Measurements from ENCODE around the gene FAM162A. TPM values are rescaled to one million over a fixed set of nuclear protein-coding genes. Genes with fewer than 3 reads are reported as not detected.

Gene FAM162A
- total RNA-seq, 1 experiment from 2014 or later: 83.9 TPM

DNA sequence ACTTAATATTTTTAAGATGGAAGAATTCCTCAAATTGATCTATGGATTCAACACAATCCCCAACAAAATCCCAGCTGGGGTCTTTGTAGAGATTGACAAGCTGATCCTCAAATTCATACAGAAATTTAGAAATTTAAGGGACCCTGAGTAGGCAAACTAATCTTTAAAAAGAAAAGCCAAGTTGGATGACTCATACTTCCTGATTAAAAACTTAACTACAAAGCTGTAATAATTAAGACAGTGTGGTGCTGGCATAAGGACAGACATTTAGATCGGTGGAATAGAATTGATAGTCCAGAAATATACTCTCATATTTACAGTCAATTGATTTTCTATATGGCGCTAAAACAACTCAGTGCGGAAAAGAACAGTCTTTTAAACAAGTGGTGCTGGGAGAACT is 11.6 kb downstream of the FAM162A start:
- Mint-ChIP-seq H3K36me3 (peaks cover 8% of the 10 kb centered on the region; the same call in 1 of the 2 replicates), H3K27me3 (ENCODE audit: low read depth) (no peaks in the 10 kb centered on the region), H3K9me3 (peaks cover 5% of the 10 kb centered on the region; the same call in 1 of the 2 replicates), H3K4me1 (peaks cover 19% of the 10 kb centered on the region), H3K27ac (no peak overlapping the region), H3K4me3 (no peak overlapping the region)
- ChIA-PET POLR2A (no interaction called here), CTCF (interaction anchor here (0.7 to 0.9 kb wide), 2 partner anchors 12 to 284 kb away, joined by 4 read pairs; partner anchors contain the start of gene FAM162A)
- TF ChIP-seq RELA (CRISPR knock-in tag; IDR thresholded peaks at IDR 0.05; ENCODE audit: borderline replicate concordance) (no peak), FOXK1 (CRISPR knock-in tag; IDR thresholded peaks at IDR 0.05) (no peak), NR1H2 (CRISPR knock-in tag; IDR thresholded peaks at IDR 0.05) (no peak), JAZF1 (CRISPR knock-in tag; IDR thresholded peaks at IDR 0.05) (no peak), IRF2 (CRISPR knock-in tag; IDR thresholded peaks at IDR 0.05; ENCODE audit: borderline replicate concordance, low read depth) (no peak), ELF4 (CRISPR knock-in tag; IDR thresholded peaks at IDR 0.05; ENCODE audit: low read depth) (no peak), ZNF263 (CRISPR knock-in tag; IDR thresholded peaks at IDR 0.05; ENCODE audit: low read depth) (no peak)
- TF ChIP-seq, protein P1, sequence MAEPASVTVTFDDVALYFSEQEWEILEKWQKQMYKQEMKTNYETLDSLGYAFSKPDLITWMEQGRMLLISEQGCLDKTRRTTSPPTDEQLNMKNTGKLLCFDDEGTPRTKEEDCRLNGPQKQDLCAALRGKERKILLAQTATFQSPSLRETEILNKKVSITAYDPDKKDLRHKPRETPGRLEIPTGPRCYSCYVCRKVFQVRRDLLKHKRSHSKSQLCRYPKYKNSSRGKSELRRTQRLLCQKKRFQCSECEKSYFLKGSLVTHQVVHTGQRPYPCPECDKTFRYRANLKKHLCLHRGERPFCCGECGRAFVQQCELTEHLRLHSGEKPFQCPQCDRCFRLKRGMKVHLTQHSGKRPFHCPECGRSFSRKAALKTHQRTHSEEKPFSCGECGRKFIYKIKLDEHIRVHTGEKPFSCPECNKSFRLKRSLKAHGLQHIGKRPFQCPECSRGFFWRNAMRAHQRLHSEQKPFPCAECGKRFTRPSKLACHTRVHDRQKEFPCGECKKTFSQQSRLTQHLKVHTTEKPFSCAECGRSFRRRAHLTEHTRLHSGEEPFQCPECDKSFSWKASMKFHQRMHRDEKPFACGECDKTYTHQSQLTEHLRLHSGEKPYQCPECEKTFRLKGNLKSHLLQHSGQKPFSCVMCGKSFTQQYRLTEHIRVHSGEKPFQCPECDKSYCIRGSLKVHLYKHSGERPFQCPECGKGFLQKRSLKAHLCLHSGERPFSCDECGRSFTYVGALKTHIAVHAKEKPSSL (CRISPR knock-in tag; conservative IDR thresholded peaks at IDR 0.05): no peak
- TF ChIP-seq, protein P2, sequence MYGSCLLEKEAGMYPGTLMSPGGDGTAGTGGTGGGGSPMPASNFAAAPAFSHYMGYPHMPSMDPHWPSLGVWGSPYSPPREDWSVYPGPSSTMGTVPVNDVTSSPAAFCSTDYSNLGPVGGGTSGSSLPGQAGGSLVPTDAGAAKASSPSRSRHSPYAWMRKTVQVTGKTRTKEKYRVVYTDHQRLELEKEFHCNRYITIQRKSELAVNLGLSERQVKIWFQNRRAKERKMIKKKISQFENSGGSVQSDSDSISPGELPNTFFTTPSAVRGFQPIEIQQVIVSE (CRISPR knock-in tag; IDR thresholded peaks at IDR 0.05; ENCODE audit: borderline replicate concordance): no peak
- TF ChIP-seq, protein P3, sequence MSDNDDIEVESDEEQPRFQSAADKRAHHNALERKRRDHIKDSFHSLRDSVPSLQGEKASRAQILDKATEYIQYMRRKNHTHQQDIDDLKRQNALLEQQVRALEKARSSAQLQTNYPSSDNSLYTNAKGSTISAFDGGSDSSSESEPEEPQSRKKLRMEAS (CRISPR knock-in tag; IDR thresholded peaks at IDR 0.05): no peak
- TF ChIP-seq, protein P4, sequence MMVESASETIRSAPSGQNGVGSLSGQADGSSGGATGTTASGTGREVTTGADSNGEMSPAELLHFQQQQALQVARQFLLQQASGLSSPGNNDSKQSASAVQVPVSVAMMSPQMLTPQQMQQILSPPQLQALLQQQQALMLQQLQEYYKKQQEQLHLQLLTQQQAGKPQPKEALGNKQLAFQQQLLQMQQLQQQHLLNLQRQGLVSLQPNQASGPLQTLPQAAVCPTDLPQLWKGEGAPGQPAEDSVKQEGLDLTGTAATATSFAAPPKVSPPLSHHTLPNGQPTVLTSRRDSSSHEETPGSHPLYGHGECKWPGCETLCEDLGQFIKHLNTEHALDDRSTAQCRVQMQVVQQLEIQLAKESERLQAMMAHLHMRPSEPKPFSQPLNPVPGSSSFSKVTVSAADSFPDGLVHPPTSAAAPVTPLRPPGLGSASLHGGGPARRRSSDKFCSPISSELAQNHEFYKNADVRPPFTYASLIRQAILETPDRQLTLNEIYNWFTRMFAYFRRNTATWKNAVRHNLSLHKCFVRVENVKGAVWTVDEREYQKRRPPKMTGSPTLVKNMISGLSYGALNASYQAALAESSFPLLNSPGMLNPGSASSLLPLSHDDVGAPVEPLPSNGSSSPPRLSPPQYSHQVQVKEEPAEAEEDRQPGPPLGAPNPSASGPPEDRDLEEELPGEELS (CRISPR knock-in tag; IDR thresholded peaks at IDR 0.05): no peak
- TF ChIP-seq, protein P5, sequence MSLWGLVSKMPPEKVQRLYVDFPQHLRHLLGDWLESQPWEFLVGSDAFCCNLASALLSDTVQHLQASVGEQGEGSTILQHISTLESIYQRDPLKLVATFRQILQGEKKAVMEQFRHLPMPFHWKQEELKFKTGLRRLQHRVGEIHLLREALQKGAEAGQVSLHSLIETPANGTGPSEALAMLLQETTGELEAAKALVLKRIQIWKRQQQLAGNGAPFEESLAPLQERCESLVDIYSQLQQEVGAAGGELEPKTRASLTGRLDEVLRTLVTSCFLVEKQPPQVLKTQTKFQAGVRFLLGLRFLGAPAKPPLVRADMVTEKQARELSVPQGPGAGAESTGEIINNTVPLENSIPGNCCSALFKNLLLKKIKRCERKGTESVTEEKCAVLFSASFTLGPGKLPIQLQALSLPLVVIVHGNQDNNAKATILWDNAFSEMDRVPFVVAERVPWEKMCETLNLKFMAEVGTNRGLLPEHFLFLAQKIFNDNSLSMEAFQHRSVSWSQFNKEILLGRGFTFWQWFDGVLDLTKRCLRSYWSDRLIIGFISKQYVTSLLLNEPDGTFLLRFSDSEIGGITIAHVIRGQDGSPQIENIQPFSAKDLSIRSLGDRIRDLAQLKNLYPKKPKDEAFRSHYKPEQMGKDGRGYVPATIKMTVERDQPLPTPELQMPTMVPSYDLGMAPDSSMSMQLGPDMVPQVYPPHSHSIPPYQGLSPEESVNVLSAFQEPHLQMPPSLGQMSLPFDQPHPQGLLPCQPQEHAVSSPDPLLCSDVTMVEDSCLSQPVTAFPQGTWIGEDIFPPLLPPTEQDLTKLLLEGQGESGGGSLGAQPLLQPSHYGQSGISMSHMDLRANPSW (CRISPR knock-in tag; conservative IDR thresholded peaks at IDR 0.05; ENCODE audit: low read depth): no peak
- TF ChIP-seq, protein P6, sequence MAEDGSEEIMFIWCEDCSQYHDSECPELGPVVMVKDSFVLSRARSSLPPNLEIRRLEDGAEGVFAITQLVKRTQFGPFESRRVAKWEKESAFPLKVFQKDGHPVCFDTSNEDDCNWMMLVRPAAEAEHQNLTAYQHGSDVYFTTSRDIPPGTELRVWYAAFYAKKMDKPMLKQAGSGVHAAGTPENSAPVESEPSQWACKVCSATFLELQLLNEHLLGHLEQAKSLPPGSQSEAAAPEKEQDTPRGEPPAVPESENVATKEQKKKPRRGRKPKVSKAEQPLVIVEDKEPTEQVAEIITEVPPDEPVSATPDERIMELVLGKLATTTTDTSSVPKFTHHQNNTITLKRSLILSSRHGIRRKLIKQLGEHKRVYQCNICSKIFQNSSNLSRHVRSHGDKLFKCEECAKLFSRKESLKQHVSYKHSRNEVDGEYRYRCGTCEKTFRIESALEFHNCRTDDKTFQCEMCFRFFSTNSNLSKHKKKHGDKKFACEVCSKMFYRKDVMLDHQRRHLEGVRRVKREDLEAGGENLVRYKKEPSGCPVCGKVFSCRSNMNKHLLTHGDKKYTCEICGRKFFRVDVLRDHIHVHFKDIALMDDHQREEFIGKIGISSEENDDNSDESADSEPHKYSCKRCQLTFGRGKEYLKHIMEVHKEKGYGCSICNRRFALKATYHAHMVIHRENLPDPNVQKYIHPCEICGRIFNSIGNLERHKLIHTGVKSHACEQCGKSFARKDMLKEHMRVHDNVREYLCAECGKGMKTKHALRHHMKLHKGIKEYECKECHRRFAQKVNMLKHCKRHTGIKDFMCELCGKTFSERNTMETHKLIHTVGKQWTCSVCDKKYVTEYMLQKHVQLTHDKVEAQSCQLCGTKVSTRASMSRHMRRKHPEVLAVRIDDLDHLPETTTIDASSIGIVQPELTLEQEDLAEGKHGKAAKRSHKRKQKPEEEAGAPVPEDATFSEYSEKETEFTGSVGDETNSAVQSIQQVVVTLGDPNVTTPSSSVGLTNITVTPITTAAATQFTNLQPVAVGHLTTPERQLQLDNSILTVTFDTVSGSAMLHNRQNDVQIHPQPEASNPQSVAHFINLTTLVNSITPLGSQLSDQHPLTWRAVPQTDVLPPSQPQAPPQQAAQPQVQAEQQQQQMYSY (CRISPR knock-in tag; IDR thresholded peaks at IDR 0.05): no peak
- TF ChIP-seq, protein P7, sequence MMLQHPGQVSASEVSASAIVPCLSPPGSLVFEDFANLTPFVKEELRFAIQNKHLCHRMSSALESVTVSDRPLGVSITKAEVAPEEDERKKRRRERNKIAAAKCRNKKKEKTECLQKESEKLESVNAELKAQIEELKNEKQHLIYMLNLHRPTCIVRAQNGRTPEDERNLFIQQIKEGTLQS (CRISPR knock-in tag; conservative IDR thresholded peaks at IDR 0.05): no peak
- TF ChIP-seq, protein P8, sequence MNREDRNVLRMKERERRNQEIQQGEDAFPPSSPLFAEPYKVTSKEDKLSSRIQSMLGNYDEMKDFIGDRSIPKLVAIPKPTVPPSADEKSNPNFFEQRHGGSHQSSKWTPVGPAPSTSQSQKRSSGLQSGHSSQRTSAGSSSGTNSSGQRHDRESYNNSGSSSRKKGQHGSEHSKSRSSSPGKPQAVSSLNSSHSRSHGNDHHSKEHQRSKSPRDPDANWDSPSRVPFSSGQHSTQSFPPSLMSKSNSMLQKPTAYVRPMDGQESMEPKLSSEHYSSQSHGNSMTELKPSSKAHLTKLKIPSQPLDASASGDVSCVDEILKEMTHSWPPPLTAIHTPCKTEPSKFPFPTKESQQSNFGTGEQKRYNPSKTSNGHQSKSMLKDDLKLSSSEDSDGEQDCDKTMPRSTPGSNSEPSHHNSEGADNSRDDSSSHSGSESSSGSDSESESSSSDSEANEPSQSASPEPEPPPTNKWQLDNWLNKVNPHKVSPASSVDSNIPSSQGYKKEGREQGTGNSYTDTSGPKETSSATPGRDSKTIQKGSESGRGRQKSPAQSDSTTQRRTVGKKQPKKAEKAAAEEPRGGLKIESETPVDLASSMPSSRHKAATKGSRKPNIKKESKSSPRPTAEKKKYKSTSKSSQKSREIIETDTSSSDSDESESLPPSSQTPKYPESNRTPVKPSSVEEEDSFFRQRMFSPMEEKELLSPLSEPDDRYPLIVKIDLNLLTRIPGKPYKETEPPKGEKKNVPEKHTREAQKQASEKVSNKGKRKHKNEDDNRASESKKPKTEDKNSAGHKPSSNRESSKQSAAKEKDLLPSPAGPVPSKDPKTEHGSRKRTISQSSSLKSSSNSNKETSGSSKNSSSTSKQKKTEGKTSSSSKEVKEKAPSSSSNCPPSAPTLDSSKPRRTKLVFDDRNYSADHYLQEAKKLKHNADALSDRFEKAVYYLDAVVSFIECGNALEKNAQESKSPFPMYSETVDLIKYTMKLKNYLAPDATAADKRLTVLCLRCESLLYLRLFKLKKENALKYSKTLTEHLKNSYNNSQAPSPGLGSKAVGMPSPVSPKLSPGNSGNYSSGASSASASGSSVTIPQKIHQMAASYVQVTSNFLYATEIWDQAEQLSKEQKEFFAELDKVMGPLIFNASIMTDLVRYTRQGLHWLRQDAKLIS (CRISPR knock-in tag; IDR thresholded peaks at IDR 0.05; ENCODE audit: borderline replicate concordance): no peak
- TF ChIP-seq, protein P9, sequence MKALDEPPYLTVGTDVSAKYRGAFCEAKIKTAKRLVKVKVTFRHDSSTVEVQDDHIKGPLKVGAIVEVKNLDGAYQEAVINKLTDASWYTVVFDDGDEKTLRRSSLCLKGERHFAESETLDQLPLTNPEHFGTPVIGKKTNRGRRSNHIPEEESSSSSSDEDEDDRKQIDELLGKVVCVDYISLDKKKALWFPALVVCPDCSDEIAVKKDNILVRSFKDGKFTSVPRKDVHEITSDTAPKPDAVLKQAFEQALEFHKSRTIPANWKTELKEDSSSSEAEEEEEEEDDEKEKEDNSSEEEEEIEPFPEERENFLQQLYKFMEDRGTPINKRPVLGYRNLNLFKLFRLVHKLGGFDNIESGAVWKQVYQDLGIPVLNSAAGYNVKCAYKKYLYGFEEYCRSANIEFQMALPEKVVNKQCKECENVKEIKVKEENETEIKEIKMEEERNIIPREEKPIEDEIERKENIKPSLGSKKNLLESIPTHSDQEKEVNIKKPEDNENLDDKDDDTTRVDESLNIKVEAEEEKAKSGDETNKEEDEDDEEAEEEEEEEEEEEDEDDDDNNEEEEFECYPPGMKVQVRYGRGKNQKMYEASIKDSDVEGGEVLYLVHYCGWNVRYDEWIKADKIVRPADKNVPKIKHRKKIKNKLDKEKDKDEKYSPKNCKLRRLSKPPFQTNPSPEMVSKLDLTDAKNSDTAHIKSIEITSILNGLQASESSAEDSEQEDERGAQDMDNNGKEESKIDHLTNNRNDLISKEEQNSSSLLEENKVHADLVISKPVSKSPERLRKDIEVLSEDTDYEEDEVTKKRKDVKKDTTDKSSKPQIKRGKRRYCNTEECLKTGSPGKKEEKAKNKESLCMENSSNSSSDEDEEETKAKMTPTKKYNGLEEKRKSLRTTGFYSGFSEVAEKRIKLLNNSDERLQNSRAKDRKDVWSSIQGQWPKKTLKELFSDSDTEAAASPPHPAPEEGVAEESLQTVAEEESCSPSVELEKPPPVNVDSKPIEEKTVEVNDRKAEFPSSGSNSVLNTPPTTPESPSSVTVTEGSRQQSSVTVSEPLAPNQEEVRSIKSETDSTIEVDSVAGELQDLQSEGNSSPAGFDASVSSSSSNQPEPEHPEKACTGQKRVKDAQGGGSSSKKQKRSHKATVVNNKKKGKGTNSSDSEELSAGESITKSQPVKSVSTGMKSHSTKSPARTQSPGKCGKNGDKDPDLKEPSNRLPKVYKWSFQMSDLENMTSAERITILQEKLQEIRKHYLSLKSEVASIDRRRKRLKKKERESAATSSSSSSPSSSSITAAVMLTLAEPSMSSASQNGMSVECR (CRISPR knock-in tag; IDR thresholded peaks at IDR 0.05; ENCODE audit: borderline replicate concordance): no peak
- DNase-seq (ENCODE audit: low spot score) (no peak), ATAC-seq (no peak)

Measured in WTC11 (cell line).